Stomach (tissue), 4 donors: ENCODE results near the gene B4GALNT3.

ENCODE experiments used
- POLR2A ChIP-seq, 4 donors: fragments of 450-650 bp; IDR thresholded peaks; one replicate each; pipeline ENCODE4 v1.6.1; 2016; ENCODE audit warnings: antibody characterized with exemption in 4 of 4, control low read depth in 2 of 4, mild to moderate bottlenecking in 1 of 4, moderate library complexity in 1 of 4
- POLR2AphosphoS5 ChIP-seq, 3 donors: sonication (generic); formaldehyde crosslinking; IDR thresholded peaks; one replicate each; pipeline ENCODE4 v1.6.1; 2016; ENCODE audit warnings: antibody characterized with exemption in 3 of 3
- TF ChIP-seq, protein P1 (sequence below), 7 experiments: fragments of 450-650 bp in 4 of 7; fragments of 200-600 bp in 3 of 7; sonication (generic) in 3 of 7; IDR thresholded peaks; one replicate each; pipeline ENCODE4 v1.5.1; 2016 to 2019; ENCODE audit warnings: antibody characterized with exemption in 7 of 7, control low read depth in 2 of 7, mild to moderate bottlenecking in 1 of 7

DNA sequence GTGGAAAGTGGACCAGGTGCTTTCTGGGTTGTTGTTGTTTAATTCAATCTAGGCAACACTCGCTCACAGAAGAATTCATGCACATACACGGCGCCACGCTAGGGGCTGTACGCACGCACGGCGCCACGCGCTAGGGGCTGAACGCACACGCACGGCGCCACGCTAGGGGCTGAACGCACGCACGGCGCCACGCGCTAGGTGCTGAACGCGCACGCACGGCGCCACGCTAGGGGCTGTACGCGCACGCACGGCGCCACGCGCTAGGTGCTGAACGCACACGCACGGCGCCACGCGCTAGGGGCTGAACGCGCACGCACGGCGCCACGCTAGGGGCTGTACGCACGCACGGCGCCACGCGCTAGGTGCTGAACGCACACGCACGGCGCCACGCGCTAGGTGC, 149.2 kb downstream of the B4GALNT3 start:
- TF ChIP-seq, protein P1, sequence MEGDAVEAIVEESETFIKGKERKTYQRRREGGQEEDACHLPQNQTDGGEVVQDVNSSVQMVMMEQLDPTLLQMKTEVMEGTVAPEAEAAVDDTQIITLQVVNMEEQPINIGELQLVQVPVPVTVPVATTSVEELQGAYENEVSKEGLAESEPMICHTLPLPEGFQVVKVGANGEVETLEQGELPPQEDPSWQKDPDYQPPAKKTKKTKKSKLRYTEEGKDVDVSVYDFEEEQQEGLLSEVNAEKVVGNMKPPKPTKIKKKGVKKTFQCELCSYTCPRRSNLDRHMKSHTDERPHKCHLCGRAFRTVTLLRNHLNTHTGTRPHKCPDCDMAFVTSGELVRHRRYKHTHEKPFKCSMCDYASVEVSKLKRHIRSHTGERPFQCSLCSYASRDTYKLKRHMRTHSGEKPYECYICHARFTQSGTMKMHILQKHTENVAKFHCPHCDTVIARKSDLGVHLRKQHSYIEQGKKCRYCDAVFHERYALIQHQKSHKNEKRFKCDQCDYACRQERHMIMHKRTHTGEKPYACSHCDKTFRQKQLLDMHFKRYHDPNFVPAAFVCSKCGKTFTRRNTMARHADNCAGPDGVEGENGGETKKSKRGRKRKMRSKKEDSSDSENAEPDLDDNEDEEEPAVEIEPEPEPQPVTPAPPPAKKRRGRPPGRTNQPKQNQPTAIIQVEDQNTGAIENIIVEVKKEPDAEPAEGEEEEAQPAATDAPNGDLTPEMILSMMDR (IDR thresholded peaks at IDR 0.05), result no peak
- no peak for TF ChIP-seq POLR2A (IDR thresholded peaks at IDR 0.05)
- no peak for TF ChIP-seq POLR2AphosphoS5 (IDR thresholded peaks at IDR 0.05)
